ENCODE data around the gene UBXN7.
"Not testable (repeated sequence)": the region's sequence is repeated elsewhere in the genome, so short reads cannot be mapped to it uniquely, and the experiment has no call there.

GRCh38 chr3:196385446-196385845 is 46.8 kb downstream of the UBXN7 start:
- TF ChIP-seq CTCF, POLR2A (IDR thresholded peaks at IDR 0.05): not testable (repeated sequence)
